Adipocyte (in vitro differentiated cells): ENCODE data around the gene TECPR2.
A peak's percentile ranks its signal among the peaks of the same experiment; 100 is the strongest.

ENCODE experiments used
- DNase-seq: peaks from one replicate; pipeline ENCODE4 v3.0.0-alpha.2; 2015; ENCODE audit warnings: low read depth
- H3K27me3 ChIP-seq: replicated peaks from 2 replicates; pipeline ENCODE4 v1.7.0; 2013; ENCODE audit warnings: mild to moderate bottlenecking, low read length, moderate library complexity; ENCODE audit not compliant: control insufficient read depth, insufficient read depth
- H3K36me3 ChIP-seq: 2 replicates; pipeline ENCODE4 v1.7.0; 2013; ENCODE audit warnings: low read length, mild to moderate bottlenecking, moderate library complexity; ENCODE audit not compliant: control insufficient read depth, insufficient read depth, severe bottlenecking
- H3K4me1 ChIP-seq: 2 replicates; pipeline ENCODE4 v1.7.0; 2013; ENCODE audit warnings: mild to moderate bottlenecking, low read length, moderate library complexity; ENCODE audit not compliant: control insufficient read depth, insufficient read depth
- H3K4me3 ChIP-seq: 2 replicates; pipeline ENCODE4 v1.7.0; 2013; ENCODE audit warnings: mild to moderate bottlenecking, low read length, moderate library complexity
- H3K9ac ChIP-seq: 2 replicates; pipeline ENCODE4 v1.7.0; 2013; ENCODE audit warnings: mild to moderate bottlenecking, low read length, moderate library complexity
- H3K9me3 ChIP-seq: 2 replicates; pipeline ENCODE4 v1.7.0; 2013; ENCODE audit warnings: mild to moderate bottlenecking, low read length, moderate library complexity; ENCODE audit not compliant: control insufficient read depth

Gene TECPR2, protein sequence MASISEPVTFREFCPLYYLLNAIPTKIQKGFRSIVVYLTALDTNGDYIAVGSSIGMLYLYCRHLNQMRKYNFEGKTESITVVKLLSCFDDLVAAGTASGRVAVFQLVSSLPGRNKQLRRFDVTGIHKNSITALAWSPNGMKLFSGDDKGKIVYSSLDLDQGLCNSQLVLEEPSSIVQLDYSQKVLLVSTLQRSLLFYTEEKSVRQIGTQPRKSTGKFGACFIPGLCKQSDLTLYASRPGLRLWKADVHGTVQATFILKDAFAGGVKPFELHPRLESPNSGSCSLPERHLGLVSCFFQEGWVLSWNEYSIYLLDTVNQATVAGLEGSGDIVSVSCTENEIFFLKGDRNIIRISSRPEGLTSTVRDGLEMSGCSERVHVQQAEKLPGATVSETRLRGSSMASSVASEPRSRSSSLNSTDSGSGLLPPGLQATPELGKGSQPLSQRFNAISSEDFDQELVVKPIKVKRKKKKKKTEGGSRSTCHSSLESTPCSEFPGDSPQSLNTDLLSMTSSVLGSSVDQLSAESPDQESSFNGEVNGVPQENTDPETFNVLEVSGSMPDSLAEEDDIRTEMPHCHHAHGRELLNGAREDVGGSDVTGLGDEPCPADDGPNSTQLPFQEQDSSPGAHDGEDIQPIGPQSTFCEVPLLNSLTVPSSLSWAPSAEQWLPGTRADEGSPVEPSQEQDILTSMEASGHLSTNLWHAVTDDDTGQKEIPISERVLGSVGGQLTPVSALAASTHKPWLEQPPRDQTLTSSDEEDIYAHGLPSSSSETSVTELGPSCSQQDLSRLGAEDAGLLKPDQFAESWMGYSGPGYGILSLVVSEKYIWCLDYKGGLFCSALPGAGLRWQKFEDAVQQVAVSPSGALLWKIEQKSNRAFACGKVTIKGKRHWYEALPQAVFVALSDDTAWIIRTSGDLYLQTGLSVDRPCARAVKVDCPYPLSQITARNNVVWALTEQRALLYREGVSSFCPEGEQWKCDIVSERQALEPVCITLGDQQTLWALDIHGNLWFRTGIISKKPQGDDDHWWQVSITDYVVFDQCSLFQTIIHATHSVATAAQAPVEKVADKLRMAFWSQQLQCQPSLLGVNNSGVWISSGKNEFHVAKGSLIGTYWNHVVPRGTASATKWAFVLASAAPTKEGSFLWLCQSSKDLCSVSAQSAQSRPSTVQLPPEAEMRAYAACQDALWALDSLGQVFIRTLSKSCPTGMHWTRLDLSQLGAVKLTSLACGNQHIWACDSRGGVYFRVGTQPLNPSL (N-terminal part only)

DNA sequence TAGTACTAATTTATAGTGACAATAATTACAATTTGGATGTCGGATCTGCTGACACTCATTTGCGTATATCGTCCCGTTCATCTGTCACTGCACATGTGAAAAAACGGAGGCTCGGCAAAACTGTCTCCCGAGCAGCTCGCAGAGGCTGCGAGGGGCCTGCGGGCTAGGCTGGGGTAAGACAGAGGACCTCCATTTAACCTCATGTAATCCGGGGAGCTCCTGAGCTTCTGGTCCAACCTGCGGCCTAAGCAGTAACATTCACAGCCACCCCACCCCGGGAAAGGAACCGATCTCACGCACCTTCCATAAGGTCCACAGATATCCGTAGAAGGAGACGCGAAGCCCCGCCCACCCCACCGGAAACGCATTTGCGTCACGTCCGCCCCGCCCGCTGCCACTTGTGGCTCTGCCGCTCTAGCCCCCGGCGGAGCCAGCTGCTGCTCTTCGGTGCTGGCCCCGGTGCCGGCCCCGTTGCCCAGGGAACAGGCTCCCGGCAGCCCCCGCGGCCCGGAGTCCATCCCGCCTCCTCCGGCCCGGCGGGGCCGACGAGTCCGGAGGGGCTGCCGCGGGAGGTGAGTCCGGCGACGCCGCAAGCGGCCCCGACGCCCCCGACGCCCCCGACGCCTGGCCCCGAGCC lies at the start of gene TECPR2, which contains the start of gene CINP:
TECPR2 (plus strand) TSS at position 397 of the 637 bp plus-strand sequence. CDS start 13,781 bp downstream, outside the sequence.
CINP (minus strand) TSS at position 346 of the 637 bp plus-strand sequence; CDS start at position 307, 39 bp downstream.
- Histone ChIP-seq H3K9ac (peak within 1 kb of the TSS; percentile 99), H3K9me3 (no peaks in the 10 kb centered on the region), H3K4me3 (peak within 1 kb of the TSS; percentile 98), H3K27me3 (no peaks in the 10 kb centered on the region), H3K36me3 (peaks cover 16% of the 10 kb centered on the region), H3K4me1 (peaks cover 16% of the 10 kb centered on the region)
- DNase-seq, result peak; percentile 99

DNA sequence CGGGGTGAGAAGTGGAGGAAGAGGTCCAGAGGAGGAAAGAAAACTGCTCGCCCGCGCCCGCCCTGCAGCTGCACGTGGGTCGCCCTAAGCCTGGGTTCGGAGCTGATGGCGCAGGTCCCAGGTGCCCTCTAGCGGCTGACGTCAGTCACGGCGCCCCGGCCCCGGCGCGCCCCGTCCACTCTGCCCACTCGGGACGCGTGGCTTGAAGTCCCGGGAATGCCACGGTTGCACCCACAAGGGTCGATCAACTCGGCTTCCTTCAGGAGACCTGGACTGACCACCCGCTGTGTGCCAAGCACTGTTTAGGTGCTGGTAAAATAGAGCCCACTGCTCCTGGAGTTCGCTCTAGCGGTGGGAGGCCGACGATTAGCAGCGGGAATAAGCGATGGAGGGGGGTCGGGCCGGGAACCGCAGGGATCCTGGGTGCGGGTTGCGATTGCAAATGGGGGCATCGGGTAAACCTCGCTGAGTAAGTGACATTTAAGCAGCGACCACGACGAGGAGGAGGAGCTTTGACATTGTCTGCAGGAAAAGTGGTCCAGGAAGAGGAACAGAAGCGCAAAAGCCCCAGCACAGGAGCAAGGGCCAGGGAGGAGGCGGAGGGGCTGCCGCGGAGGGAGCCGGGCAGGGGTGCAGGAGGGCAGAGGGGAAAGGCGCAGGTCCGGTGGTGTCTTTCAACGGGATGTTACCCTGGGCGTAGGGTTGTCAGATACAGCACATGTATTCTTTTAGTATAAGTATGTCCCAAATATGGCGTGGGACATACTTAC lies 48.3 kb upstream of the TECPR2 start:
- peak overlapping the region; percentile 79 for H3K4me3 ChIP-seq
- H3K9ac ChIP-seq, result peak overlapping the region; percentile 80
- no peaks in the 10 kb centered on the region for H3K27me3 ChIP-seq
- H3K9me3 ChIP-seq, result no peaks in the 10 kb centered on the region
- DNase-seq, result peak; percentile 94
- H3K36me3 ChIP-seq, result no peaks in the 10 kb centered on the region
- H3K4me1 ChIP-seq, result peaks cover 31% of the 10 kb centered on the region

DNA sequence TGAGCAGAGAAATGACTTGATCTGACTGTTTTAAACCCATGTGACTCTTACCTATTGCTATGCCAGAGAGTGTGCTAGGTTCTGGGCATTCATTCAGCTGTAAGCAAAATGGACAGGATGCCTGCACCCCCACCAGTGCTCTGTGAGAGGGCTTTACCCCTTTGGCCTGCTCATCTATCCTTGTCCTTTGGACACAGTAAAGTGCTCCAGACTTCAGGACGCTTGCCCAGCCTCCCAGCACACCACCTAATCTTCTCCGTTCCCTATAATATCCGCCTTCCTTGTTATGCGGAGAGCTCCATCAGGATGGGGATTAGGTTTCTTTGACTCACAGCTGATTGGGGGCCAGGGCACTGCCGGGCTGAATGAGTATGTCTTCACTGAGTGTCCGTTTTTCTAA lies 47.6 kb upstream of the TECPR2 start:
- peaks cover 31% of the 10 kb centered on the region for H3K4me1 ChIP-seq
- H3K27me3 ChIP-seq, result no peaks in the 10 kb centered on the region
- no peak overlapping the region for H3K9ac ChIP-seq
- no peaks in the 10 kb centered on the region for H3K36me3 ChIP-seq
- DNase-seq, result no peak
- no peaks in the 10 kb centered on the region for H3K9me3 ChIP-seq
- no peak overlapping the region for H3K4me3 ChIP-seq

DNA sequence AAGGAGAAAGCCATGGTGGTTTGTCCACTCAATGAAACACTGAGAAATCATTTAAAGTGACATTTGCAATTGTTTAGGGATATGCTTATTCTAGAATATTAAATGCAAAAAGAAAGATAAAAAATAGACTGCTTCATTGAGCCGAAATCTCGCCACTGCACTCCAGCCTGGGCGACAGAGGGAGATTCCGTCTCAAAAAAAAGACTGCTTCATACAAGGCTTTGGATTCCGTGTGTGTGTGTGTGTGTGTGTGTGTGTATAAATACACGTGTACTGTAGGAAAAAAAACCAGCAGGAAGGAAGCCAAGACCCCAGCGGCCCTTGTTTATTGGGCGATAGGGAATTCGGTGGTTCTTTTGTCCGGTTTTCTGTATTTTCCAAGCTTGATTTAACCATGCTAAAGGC lies 46.4 kb upstream of the TECPR2 start:
- Histone ChIP-seq H3K27me3 (no peaks in the 10 kb centered on the region), H3K4me1 (peaks cover 35% of the 10 kb centered on the region), H3K9ac (peak overlapping the region; percentile 83), H3K36me3 (no peaks in the 10 kb centered on the region), H3K4me3 (peak overlapping the region; percentile 82), H3K9me3 (no peaks in the 10 kb centered on the region)
- DNase-seq, result no peak

DNA sequence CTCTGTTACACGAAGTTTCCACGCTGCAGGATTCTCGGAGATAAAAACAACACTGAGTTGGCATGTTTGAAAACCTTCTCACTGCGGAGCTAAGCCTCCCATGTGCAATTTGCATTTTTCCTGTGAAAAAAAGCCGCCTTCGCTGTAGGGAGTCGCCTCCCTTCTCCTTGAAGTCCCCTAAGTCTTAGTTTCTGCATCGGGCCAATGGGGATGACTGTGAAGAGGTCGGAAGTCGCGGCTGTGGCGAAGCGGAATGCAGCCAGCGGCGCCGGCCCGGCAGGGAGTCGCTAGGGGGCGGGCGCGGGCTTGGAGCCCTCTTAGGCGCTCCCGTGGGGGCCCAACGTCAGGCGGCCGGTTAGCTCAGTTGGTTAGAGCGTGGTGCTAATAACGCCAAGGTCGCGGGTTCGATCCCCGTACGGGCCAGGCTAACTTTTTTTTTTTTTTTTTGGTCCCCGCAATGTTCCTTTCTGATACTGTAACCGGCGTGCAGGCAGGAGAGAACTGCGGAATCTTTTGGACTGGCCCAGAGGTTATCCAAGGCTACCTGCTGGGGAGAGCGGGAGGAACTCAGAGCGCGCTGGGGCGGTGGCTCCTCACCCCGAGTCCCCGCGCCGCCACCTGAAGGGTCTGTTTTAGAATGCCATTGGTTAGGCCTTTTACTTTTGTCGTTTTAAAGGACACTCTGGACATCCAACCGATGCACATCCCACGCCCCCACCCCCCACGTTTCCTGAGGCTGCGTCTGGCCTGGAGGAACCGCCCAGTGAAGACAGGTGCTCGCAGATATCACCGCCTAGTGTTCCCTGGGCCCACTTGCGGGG lies 45.8 kb upstream of the TECPR2 start:
- Histone ChIP-seq H3K27me3 (no peaks in the 10 kb centered on the region), H3K9ac (peak overlapping the region; percentile 83), H3K4me3 (peak overlapping the region; percentile 82), H3K9me3 (no peaks in the 10 kb centered on the region), H3K4me1 (peaks cover 35% of the 10 kb centered on the region), H3K36me3 (no peaks in the 10 kb centered on the region)
- peak; percentile 96 for DNase-seq

DNA sequence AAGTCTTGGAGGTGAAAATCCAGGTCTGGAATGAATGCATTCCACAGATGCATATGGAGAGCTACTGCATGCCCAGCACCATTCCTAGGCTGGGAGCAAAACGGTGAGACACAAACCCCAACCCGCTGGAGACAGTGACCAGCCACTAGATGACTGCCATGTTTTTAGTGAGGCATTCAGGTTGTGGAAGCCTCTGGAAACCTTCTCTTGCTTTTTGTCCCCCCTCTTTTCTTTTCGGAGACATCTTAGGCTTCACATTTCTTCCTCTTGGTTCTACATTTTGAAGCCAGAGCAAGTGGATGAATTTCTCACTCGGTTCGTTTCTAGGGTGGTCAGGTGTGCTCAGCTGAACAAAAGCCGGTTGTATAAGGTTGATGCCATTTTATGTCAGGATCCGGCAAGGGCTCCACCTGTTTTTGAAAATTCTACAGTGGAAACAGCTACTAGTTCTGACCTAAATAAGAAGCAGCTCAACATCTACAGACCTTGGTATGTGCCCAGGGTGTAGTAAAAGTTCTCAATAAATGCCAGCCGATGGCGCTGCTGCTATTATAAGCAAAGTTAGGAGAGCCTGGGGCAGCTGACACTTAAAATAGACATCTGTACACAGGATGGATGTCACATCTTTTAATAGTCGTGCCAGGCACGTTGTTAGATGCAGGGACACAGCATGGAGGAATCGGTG lies 45.0 kb upstream of the TECPR2 start:
- peak overlapping the region; percentile 75 for H3K9ac ChIP-seq
- peak overlapping the region; percentile 82 for H3K4me3 ChIP-seq
- DNase-seq, result peak; percentile 39
- no peaks in the 10 kb centered on the region for H3K9me3 ChIP-seq
- H3K36me3 ChIP-seq, result no peaks in the 10 kb centered on the region
- H3K4me1 ChIP-seq, result peaks cover 35% of the 10 kb centered on the region
- H3K27me3 ChIP-seq, result no peaks in the 10 kb centered on the region

DNA sequence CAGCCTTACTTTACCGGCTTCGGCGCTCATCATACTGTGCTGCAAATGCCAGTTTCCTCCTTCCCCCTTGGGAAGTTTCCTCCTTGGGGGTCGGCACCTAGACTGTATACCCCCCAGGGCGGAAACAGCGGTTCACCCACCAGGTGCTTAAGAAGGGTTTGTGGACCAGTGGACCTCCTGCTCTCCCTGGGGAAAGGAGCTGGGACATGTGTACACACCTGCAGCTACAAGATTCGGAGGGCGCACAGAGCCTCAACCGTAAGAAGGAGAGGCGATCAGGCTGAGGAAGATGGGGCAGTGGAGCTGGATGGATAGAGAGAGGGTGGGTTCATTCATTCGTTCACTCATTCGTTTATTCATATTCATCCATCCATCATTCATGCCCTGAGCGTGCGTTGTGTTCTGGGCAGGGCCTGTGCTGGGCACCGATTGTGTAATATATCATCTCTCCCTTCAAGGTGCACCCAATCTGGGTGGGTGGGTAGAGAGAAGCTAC lies 43.9 kb upstream of the TECPR2 start:
- Histone ChIP-seq H3K4me1 (peaks cover 37% of the 10 kb centered on the region), H3K9me3 (no peaks in the 10 kb centered on the region), H3K27me3 (no peaks in the 10 kb centered on the region), H3K4me3 (peak overlapping the region; percentile 94), H3K36me3 (no peaks in the 10 kb centered on the region), H3K9ac (peak overlapping the region; percentile 92)
- DNase-seq, result no peak

DNA sequence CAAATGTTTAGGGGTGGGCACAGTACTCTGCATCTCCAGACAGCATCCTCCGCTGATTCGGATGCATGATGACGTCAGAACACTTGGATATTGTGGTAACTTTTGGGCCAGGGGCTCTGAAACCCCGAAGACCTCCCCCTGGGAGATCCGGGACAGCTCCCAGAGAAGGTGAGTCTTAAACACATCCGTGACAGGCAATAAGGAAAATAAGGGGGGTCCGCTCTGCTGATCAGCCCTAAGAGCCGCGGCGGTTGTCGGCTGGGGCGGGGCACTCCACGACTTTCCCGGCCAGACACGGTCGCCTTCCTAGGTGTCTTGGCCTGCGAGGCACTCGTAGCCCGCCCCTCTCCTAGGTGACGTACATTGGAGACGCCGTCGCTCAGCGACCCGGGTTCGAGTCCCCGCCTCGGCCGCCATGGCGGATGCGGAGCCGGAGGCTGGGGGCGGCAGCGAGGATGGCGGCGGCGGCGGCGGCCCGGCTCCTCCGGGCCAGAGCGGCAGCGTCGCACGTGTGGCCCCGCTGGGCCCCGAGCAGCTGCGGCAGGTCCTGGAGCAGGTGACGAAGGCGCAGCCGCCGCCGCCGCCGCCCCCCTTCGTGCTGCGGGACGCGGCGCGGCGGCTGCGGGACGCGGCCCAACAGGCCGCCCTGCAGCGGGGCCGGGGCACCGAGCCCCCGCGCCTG lies 43.2 kb upstream of the TECPR2 start, which contains the start of gene ZNF839:
ZNF839 (plus strand) TSS at position 396 of the 682 bp plus-strand sequence; CDS start at position 416, 20 bp downstream.
- H3K4me3 ChIP-seq, result peak within 1 kb of the TSS; percentile 94
- H3K9me3 ChIP-seq, result no peaks in the 10 kb centered on the region
- peaks cover 35% of the 10 kb centered on the region for H3K4me1 ChIP-seq
- peak; percentile 93 for DNase-seq
- H3K27me3 ChIP-seq, result no peaks in the 10 kb centered on the region
- peak within 1 kb of the TSS; percentile 92 for H3K9ac ChIP-seq
- H3K36me3 ChIP-seq, result no peaks in the 10 kb centered on the region
